ENCODE data around the gene ABHD1.

DNA sequence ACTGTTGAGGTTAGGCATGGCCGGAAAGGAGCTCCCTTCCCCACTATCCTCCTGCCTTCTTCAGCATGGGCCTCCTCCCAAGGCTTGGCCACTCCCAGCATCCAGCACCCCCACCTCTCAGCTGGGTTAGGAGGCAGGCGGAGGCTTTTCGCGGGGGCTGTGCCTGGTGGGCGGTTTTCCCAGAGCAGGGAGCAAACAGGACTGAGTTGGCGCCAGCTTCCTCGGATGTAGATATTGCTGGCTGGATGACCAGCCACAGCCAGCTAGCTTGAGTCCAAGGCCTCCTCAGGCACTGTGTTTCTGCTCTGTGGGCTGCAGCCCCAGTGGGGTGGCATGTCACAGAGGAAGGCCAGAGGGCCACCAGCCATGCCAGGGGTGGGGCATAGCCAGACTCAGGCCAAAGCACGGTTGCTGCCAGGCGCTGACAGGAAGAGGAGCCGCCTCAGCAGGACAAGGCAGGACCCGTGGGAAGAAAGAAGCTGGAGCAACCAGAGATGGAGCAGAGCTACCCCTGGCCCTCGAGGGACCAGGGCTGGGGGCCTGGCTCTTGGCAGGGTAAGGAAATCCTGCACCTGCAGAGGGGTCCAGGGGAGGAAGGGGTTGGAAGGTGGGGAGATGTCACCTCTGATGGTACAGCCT is 25.3 kb downstream of the ABHD1 start, which contains the start of gene TCF23:
- TF ChIP-seq, protein P1, sequence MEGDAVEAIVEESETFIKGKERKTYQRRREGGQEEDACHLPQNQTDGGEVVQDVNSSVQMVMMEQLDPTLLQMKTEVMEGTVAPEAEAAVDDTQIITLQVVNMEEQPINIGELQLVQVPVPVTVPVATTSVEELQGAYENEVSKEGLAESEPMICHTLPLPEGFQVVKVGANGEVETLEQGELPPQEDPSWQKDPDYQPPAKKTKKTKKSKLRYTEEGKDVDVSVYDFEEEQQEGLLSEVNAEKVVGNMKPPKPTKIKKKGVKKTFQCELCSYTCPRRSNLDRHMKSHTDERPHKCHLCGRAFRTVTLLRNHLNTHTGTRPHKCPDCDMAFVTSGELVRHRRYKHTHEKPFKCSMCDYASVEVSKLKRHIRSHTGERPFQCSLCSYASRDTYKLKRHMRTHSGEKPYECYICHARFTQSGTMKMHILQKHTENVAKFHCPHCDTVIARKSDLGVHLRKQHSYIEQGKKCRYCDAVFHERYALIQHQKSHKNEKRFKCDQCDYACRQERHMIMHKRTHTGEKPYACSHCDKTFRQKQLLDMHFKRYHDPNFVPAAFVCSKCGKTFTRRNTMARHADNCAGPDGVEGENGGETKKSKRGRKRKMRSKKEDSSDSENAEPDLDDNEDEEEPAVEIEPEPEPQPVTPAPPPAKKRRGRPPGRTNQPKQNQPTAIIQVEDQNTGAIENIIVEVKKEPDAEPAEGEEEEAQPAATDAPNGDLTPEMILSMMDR (conservative IDR thresholded peaks at IDR 0.05; ENCODE audit: low read length): no peak
- no peak for TF ChIP-seq EZH2phosphoT487 (IDR thresholded peaks at IDR 0.05; ENCODE audit: borderline replicate concordance)

All from Loucy (cell line).